ENCODE results near the gene RAP2C.

- TF ChIP-seq CTCF (conservative IDR thresholded peaks at IDR 0.05; ENCODE audit: low read depth, low read length) (peak; percentile 72), EZH2 (IDR thresholded peaks at IDR 0.05; ENCODE audit: low read length, unreplicated experiment) (no peak)
Observed at GRCh38 chrX:132219343-132219768, at the start of gene RAP2C.

All from PC-3 (cell line).